Omental fat pad (tissue), 4 donors: Measurements from ENCODE around the gene PFDN6. TPM values are rescaled to one million over a fixed set of nuclear protein-coding genes. Genes with fewer than 3 reads are reported as not detected.

Experiments
- ATAC-seq: fragments of 150-250 bp; one replicate; pipeline ENCODE4 v1.9.1; 2016; ENCODE audit warnings: mild to moderate bottlenecking, moderate library complexity; ENCODE audit not compliant: low FRiP score
- DNase-seq: peaks from one replicate; pipeline ENCODE4 v3.0.0-alpha.2; 2019; ENCODE audit warnings: low spot score
- total RNA-seq, 4 donors: library from RNA; depleted of rRNA; stranded (reverse); fragments of >200 nt; gene quantifications; one replicate each; pipeline ENCODE4 v1.1.0, GENCODE V29; 2016
- TF ChIP-seq, protein P1 (sequence below), 3 donors: fragments of 450-650 bp; IDR thresholded peaks; one replicate each; pipeline ENCODE4 v1.5.1; 2016 to 2017; ENCODE audit warnings: antibody characterized with exemption in 3 of 3, mild to moderate bottlenecking in 3 of 3, moderate library complexity in 2 of 3

PFDN6 gene
- total RNA-seq, 4 donors from 2014 or later, result 16.0 to 30.8 (median 23.1) TPM

DNA sequence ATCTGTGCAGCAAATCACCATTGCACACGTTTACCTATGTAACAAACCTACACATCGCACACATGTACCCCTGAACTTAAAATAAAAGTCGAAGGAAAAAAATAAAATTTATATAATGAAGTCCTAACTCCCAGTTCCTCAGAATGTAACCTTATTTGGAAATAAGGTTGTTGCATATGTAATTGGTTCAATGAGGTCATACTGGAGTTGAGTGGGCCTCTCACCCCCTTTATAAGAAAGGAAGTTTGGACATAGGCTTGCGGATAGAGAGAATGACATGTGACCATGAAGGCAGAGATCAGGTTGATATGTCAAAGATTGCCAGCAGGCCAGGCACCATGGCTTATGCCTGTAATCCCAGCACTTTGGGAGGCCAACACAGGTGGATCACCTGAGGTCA is 44.3 kb downstream of the PFDN6 start:
- TF ChIP-seq, protein P1, sequence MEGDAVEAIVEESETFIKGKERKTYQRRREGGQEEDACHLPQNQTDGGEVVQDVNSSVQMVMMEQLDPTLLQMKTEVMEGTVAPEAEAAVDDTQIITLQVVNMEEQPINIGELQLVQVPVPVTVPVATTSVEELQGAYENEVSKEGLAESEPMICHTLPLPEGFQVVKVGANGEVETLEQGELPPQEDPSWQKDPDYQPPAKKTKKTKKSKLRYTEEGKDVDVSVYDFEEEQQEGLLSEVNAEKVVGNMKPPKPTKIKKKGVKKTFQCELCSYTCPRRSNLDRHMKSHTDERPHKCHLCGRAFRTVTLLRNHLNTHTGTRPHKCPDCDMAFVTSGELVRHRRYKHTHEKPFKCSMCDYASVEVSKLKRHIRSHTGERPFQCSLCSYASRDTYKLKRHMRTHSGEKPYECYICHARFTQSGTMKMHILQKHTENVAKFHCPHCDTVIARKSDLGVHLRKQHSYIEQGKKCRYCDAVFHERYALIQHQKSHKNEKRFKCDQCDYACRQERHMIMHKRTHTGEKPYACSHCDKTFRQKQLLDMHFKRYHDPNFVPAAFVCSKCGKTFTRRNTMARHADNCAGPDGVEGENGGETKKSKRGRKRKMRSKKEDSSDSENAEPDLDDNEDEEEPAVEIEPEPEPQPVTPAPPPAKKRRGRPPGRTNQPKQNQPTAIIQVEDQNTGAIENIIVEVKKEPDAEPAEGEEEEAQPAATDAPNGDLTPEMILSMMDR (IDR thresholded peaks at IDR 0.05), result no peak
- DNase-seq (no peak), ATAC-seq (no peak)

DNA sequence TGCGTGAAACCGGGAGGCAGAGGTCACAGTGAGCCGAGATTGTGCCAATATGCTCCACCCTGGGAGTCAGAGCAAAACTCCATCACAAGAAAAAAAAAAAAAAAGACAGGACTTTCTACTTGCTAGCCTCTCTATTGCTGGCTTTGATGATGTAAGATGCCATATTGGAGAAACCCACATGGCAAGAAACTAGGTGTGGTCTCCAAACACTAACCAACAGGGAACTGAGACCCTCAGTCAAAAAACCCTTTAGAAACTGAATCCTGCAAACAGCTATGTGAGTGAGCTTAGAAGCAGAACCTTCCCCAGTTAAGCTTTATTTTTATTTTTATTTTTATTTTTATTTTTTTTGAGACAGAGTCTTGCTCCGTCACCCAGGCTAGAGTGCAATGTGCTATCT is 46.5 kb downstream of the PFDN6 start:
- TF ChIP-seq, protein P1 (IDR thresholded peaks at IDR 0.05), result no peak
- no peak for ATAC-seq

DNA sequence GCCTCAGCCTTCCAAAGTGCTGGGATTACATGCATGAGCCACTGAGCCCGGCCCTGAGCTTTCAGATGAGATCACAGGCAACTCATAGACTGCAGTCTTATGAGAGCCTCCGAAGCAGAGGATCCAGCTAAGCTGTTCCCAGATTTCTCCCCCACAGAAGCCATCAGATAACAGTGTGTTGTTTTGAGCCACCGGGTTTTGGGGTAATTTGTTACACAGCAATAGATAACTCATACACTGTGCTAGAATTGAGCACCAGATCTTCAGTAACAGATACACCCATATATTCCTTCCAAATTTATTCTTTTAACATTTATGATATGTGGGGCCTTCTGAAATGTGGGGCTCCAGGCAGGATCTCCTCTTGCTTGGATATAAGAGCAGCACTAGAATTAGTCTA is 47.1 kb downstream of the PFDN6 start:
- DNase-seq (no peak), ATAC-seq (no peak)
- TF ChIP-seq, protein P1 (IDR thresholded peaks at IDR 0.05), result no peak

More for the DNA sequence above, 46.5 kb downstream of the PFDN6 start:
- DNase-seq, result no peak

DNA sequence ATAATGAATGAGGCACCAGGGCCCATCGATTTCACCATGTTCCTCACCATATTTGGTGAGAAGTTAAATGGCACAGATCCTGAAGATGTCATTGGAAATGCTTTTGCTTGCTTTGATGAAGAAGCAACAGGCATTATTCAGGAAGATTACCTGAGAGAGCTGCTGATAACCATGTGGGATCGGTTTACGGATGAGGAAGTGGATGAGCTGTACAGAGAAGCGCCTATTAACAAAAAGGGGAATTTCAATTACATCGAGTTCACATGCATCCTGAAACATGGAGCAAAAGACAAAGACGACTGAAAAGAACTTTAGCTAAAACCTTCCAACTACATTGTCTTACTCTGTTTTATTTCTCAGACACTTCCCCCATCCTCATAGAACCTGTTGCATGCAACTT is 49.8 kb downstream of the PFDN6 start:
- TF ChIP-seq, protein P1 (IDR thresholded peaks at IDR 0.05), result no peak
- ATAC-seq, result no peak
- DNase-seq, result no peak

Other genes starting within 250 kb of the PFDN6 start
- 100 to 1,000 TPM in 3 of 4 donors, 10 to 100 TPM in 1; 20.4 to 211 (median 137) TPM for gene HLA-DPA1, start 216.0 kb upstream of the PFDN6 start, total RNA-seq
- gene HLA-DPB1, start 213.6 kb upstream of the PFDN6 start, total RNA-seq, result 100 to 1,000 TPM in 3 of 4 donors, 10 to 100 TPM in 1; 29.2 to 120 (median 101) TPM
- gene COL11A2, start 97.1 kb upstream of the PFDN6 start, total RNA-seq, result 1 to 10 TPM in 1 of 4 donors, under 1 TPM in 3; 0.13 to 1.3 (median 0.53) TPM
- 10 to 100 TPM; 19.9 to 35.9 (median 22.7) TPM for gene RXRB, start 88.9 kb upstream of the PFDN6 start, total RNA-seq
- gene SLC39A7, start 88.7 kb upstream of the PFDN6 start, total RNA-seq, result 10 to 100 TPM; 57.5 to 82.8 (median 70.1) TPM
- 10 to 100 TPM in 2 of 4 donors, 1 to 10 TPM in 2; 6.9 to 13.6 (median 11.0) TPM for gene HSD17B8, start 84.9 kb upstream of the PFDN6 start, total RNA-seq
- gene RING1, start 81.1 kb upstream of the PFDN6 start, total RNA-seq, result 10 to 100 TPM; 13.1 to 20.1 (median 15.7) TPM
- 10 to 100 TPM; 20.2 to 54.5 (median 34.3) TPM for gene VPS52, start 17.7 kb upstream of the PFDN6 start, total RNA-seq
- 1,000 to 10,000 TPM; 2,708 to 4,129 (median 3,024) TPM for gene RPS18, start 17.5 kb upstream of the PFDN6 start, total RNA-seq
- gene B3GALT4, start 12.5 kb upstream of the PFDN6 start, total RNA-seq, result 10 to 100 TPM in 1 of 4 donors, 1 to 10 TPM in 3; 6.7 to 15.9 (median 7.9) TPM
- 100 to 1,000 TPM in 1 of 4 donors, 10 to 100 TPM in 3; 49.7 to 103 (median 54.3) TPM for gene WDR46, start 362 bp upstream of the PFDN6 start, total RNA-seq
- 10 to 100 TPM; 28.7 to 81.2 (median 41.7) TPM for gene RGL2, start 9.3 kb downstream of the PFDN6 start, total RNA-seq
- gene TAPBP, start 24.5 kb downstream of the PFDN6 start, total RNA-seq, result 10 to 100 TPM; 50.2 to 90.5 (median 69.1) TPM
- 10 to 100 TPM; 10.7 to 15.3 (median 11.6) TPM for gene ZBTB22, start 28.1 kb downstream of the PFDN6 start, total RNA-seq
- gene DAXX, start 33.4 kb downstream of the PFDN6 start, total RNA-seq, result 10 to 100 TPM; 33.4 to 65.2 (median 42.5) TPM
- 10 to 100 TPM in 1 of 4 donors, 1 to 10 TPM in 1, under 1 TPM in 2; 0.25 to 10.8 (median 3.1) TPM for gene KIFC1, start 102.2 kb downstream of the PFDN6 start, total RNA-seq
- 10 to 100 TPM; 40.8 to 56.5 (median 48.9) TPM for gene PHF1, start 121.4 kb downstream of the PFDN6 start, total RNA-seq
- gene CUTA, start 128.5 kb downstream of the PFDN6 start, total RNA-seq, result 100 to 1,000 TPM in 2 of 4 donors, 10 to 100 TPM in 2; 57.1 to 107 (median 98.1) TPM
- gene SYNGAP1, start 130.5 kb downstream of the PFDN6 start, total RNA-seq, result 10 to 100 TPM in 3 of 4 donors, 1 to 10 TPM in 1; 8.8 to 12.3 (median 10.3) TPM
- 1 to 10 TPM; 1.4 to 8.6 (median 5.7) TPM for gene ZBTB9, start 165.0 kb downstream of the PFDN6 start, total RNA-seq